ENCODE data around the gene KRT84.

The KRT84 gene

DNA sequence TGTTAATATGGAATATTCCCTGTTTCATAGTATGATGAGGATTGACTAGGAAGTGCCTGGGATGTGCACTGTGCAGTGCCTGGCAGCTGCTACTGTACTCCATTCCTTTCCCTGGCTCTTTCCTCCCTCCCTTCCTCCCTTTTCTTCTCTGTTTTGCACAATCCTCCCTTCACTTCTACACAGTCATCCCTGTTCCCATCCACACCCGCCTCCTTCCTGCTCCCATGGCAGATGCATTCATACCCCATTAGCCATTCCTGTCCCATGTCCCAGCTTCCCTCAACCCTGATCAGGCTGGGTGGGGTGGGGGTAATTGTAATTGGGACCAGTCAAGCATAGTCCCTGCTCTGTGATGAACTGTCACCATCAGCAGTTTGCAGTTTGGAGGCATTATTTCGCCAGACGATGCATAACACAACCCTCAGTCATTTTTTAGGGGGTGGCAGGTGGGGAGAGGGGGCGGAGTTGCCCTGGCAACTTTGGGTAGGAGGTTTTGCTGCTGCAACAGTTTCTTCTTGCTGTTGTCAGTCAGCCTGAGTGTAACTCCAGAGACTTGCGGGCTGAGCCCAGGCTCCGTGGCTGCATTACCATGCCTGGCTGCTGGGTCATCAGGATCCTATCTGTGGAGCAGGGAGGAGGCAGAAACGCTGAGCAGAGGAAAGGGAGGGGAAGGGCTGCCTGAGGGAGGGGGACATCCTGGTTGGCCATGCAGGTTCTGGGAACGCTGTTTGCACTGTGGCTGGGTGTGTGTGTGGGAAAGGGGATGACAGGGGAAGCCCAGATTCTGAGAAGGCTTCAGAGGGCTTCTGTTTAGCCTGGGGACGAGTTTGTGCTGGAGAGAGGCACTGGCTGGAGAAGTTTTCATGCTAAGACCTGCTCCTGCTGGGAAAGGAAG lies 4.1 kb upstream of the KRT84 start:
- no peak overlapping the region for H3K4me3 Mint-ChIP-seq
- DNase-seq, result no peak
- H3K27ac Mint-ChIP-seq, result no peak overlapping the region
- H3K36me3 Mint-ChIP-seq, result no peaks in the 10 kb centered on the region
- no peaks in the 10 kb centered on the region for H3K4me1 Mint-ChIP-seq
- no peaks in the 10 kb centered on the region for H3K9me3 Mint-ChIP-seq
- ATAC-seq (replicated peaks), result no peak
- peaks cover 14% of the 10 kb centered on the region in 2 donors for H3K27me3 Mint-ChIP-seq

- H3K9me3 Mint-ChIP-seq, result no peaks in the 10 kb centered on the region
- H3K4me3 Mint-ChIP-seq, result no peak overlapping the region
- peaks cover 4 to 5% of the 10 kb centered on the region in 2 donors for H3K4me1 Mint-ChIP-seq
- H3K36me3 Mint-ChIP-seq, result no peaks in the 10 kb centered on the region
- DNase-seq (no peak), ATAC-seq (replicated peaks) (no peak)
- no peak overlapping the region for H3K27ac Mint-ChIP-seq
- peaks cover 11% of the 10 kb centered on the region in 2 donors for H3K27me3 Mint-ChIP-seq
Measured at GRCh38 chr12:52387859-52388258, 2.4 kb upstream of the KRT84 start.

DNA sequence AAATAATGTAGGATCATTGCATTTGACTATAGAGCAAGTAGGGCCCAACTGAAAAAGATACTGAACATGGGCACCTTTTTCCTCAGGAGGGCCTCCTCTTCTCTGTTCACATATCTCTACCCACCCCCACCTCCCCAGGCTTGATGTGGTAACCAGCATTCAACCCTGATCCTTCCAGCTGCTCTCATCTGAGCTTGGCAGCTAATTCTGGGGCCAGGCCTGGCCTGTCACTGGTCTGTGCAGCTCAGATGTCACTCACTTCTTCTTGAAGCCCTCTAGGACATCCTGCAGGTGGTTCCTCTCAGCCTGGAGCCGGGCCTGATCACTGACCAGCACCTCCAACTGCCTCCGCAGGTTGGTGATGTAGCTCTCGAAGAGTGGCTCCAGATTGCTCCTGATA lies 2.1 kb downstream of the KRT84 start:
- Mint-ChIP-seq H3K36me3 (no peaks in the 10 kb centered on the region), H3K27ac (no peak overlapping the region), H3K4me3 (no peak overlapping the region), H3K4me1 (peaks cover 9 to 11% of the 10 kb centered on the region in 2 donors), H3K9me3 (no peaks in the 10 kb centered on the region), H3K27me3 (peaks cover 17 to 28% of the 10 kb centered on the region in 2 donors)
- ATAC-seq (replicated peaks) (peak; percentile 15 to 22), DNase-seq (no peak)

DNA sequence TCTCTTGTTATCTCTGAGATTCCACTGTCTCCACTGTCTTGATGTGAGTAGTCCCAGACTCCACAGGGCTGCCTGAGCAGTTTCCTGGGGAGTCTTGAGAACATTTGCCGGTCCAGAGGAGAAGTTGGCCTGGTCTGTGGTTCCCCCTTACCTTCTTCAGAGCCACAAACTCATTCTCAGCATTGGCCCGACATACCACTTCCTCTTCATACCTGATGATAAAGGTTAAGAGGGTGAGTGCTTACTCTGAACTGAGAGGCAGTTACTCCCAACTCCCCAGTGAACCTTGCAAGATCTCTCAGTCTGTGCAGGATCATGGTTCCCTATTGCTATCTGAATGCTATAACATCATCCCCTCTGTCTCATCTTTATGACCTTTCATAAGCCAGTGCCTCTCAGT lies 2.6 kb downstream of the KRT84 start:
- peak; percentile 98 to 99 for ATAC-seq (replicated peaks)
- peak overlapping the region; percentile 56 for H3K27ac Mint-ChIP-seq
- peaks cover 18 to 28% of the 10 kb centered on the region in 2 donors for H3K27me3 Mint-ChIP-seq
- H3K36me3 Mint-ChIP-seq, result no peaks in the 10 kb centered on the region
- H3K4me1 Mint-ChIP-seq, result peaks cover 9 to 11% of the 10 kb centered on the region in 2 donors
- DNase-seq, result peak; percentile 27
- peak overlapping the region in 1 of 2 donors; percentile 18 for H3K4me3 Mint-ChIP-seq
- H3K9me3 Mint-ChIP-seq, result no peaks in the 10 kb centered on the region

DNA sequence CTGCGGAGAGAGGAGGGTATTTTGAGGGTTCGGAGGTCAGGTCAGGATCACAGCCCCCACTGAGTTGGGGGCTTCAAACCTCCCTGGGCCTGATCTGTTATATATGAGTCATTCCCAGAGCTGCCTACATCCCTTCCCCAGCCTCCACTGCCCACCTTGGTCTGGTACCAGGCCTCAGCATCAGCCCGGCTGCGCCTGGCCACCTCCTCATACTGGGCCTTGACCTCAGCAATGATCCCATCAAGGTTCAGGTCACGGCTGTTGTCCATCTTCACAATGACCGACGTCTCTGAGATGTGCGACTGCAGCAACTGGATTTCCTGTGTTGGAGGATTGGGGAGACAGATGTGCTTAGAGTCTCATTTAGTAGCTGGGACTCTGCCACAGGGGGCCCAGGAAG lies 4.2 kb downstream of the KRT84 start:
- Mint-ChIP-seq H3K27me3 (peaks cover 30 to 41% of the 10 kb centered on the region in 2 donors), H3K27ac (no peak overlapping the region), H3K4me3 (no peak overlapping the region), H3K36me3 (no peaks in the 10 kb centered on the region), H3K4me1 (peaks cover 9 to 11% of the 10 kb centered on the region in 2 donors), H3K9me3 (no peaks in the 10 kb centered on the region)
- ATAC-seq (replicated peaks) (no peak), DNase-seq (no peak)

GRCh38 chr12:52380271-52380694 lies 5.2 kb downstream of the KRT84 start:
- Mint-ChIP-seq H3K27ac (no peak overlapping the region), H3K27me3 (peaks cover 31 to 50% of the 10 kb centered on the region in 2 donors), H3K4me3 (no peak overlapping the region), H3K4me1 (peaks cover 9 to 11% of the 10 kb centered on the region in 2 donors), H3K9me3 (no peaks in the 10 kb centered on the region), H3K36me3 (no peaks in the 10 kb centered on the region)
- ATAC-seq (replicated peaks) (no peak), DNase-seq (no peak)

DNA sequence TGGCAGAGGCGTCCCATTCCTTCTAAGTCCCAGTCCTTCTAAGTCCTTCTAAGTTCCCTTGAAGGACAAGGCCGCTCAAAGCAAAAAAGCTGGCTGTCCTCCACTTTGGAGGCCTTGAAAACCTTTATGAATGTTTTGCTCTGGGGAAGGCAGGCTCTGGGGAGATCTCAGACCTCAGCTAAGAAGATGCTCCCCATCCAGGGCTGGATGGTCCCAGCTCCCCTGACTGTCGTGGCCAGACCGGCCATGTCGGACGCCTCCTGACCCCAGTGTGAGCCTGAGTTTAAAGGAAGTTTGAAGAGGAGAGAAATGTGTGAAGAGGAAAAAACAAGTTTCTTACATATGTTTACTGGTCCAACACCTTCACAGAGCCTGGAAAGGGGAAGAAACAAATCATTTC lies 5.9 kb downstream of the KRT84 start:
- Mint-ChIP-seq H3K36me3 (no peaks in the 10 kb centered on the region), H3K4me1 (peaks cover 9 to 11% of the 10 kb centered on the region in 2 donors), H3K4me3 (no peak overlapping the region), H3K27ac (no peak overlapping the region), H3K9me3 (no peaks in the 10 kb centered on the region), H3K27me3 (peaks cover 30 to 50% of the 10 kb centered on the region in 2 donors)
- ATAC-seq (replicated peaks), result no peak
- no peak for DNase-seq

DNA sequence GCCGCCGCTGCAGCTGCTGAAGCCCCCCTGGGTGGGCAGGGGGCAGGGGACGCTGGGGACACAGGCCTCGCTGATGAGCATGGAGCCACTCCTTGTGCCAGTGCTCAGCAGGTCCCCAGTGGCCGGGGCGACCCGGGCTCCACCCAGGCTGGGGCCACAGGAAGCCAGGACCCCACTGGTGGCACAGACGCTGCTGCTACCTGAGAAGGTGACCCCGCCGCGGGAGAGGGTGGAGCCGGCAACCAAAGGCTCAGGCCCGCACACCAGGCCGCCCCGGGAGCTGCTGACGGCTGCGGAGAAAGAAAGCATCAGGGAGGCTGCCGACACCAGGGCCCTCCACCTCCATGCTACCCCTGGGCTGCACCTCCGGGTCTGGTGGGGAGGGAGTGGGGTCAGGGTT lies 7.4 kb downstream of the KRT84 start:
- DNase-seq (no peak), ATAC-seq (replicated peaks) (no peak)
- H3K36me3 Mint-ChIP-seq, result no peaks in the 10 kb centered on the region
- H3K27me3 Mint-ChIP-seq, result peaks cover 30 to 50% of the 10 kb centered on the region in 2 donors
- no peak overlapping the region for H3K4me3 Mint-ChIP-seq
- H3K27ac Mint-ChIP-seq, result no peak overlapping the region
- H3K4me1 Mint-ChIP-seq, result peaks cover 7 to 9% of the 10 kb centered on the region in 2 donors
- peaks cover 0 to 3% of the 10 kb centered on the region in 2 donors for H3K9me3 Mint-ChIP-seq

DNA sequence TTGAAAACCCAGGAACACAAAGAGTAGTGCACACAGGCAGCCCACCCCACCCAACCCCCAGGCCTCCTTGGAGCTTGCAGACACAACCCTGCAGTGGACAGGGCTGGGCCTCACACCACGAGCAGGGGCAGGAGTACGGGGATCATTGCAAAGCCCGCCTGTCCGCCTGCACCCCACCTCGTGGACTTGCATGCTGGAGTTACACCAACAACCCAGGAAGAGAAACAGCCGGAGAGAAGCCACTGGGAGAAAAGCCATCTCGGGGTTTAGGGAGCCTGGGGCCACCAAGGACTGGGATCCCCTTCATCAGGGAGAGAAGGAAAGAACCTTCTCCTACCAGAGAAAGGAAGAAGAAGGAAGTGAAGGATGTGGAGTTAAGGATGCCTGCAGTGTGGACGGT lies 8.2 kb downstream of the KRT84 start:
- peaks cover 0 to 3% of the 10 kb centered on the region in 2 donors for H3K9me3 Mint-ChIP-seq
- H3K27me3 Mint-ChIP-seq, result peaks cover 31 to 44% of the 10 kb centered on the region in 2 donors
- no peak overlapping the region for H3K4me3 Mint-ChIP-seq
- ATAC-seq (replicated peaks) (no peak), DNase-seq (no peak)
- peaks cover 0 to under 1% of the 10 kb centered on the region in 2 donors for H3K4me1 Mint-ChIP-seq
- no peak overlapping the region for H3K27ac Mint-ChIP-seq
- no peaks in the 10 kb centered on the region for H3K36me3 Mint-ChIP-seq

DNA sequence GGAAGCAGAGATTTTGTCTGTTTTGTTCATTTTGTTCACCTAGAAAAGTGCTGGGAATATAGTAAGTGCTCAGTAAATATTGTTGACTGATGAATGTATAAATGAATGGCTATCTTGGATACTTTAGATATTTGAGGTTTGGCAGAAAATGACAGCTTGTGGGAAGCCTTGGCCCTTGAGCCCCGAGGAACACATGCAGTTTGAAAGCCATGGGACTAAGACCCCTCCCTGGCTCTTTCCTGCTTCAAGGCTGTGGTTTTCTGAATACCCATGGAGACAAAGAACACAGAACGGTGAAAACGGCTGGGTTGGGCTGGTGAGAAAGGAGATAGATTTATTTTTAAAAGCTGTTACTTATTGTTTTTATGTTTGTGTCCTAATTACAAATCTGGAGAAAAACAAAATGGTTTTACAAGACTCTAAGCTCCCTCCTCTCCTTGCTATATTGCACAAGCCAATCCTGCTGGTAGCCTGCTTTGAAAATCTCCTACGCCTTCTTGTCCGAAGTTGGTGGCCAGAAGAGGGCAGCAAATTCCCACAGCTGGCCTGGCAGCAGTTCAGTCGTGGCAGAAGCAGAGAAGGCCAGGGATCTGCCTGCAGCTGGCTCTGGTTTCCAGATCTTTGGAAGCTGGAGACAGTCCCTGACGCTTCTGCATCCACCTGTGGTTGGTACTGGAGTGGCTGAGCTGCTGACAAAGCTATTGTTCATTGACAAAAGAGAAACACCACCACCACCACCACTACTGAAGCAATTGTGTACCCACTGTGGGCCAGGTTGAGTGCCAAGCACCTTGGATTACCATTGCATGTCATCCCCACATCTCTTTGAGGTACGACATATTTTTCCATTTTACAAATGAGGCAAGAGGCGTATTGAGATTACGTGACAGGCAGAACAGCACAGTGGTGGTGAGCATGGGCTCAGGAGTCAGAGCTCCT lies 13.0 kb downstream of the KRT84 start:
- ATAC-seq (replicated peaks), result peak; percentile 85 to 86
- Mint-ChIP-seq H3K4me1 (no peaks in the 10 kb centered on the region), H3K27ac (no peak overlapping the region)

DNA sequence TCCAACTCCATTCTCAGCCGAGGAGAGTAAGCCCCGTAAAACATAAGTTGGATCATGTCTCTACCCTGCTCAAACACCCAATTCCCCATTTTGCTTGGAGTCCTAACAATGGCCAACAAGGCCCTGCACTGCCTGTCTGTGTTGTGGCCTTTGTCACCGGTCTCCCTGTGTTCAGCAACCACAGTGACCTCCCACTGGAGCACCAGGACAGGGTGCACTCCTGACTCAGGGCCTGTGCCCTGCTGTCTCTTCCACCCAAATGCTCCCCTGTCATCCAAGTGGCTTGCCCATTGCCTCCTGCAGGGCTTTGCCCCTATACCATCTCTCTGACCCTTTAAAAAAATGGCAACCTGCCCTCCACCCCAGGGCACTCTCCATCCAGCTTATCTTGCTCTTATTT lies 13.7 kb downstream of the KRT84 start:
- Mint-ChIP-seq H3K36me3 (no peaks in the 10 kb centered on the region), H3K27me3 (peaks cover 25 to 37% of the 10 kb centered on the region in 2 donors), H3K4me1 (no peaks in the 10 kb centered on the region), H3K9me3 (peaks cover 0 to 3% of the 10 kb centered on the region in 2 donors), H3K4me3 (no peak overlapping the region), H3K27ac (no peak overlapping the region)
- DNase-seq (no peak), ATAC-seq (replicated peaks) (no peak)

More for the DNA sequence above, 13.0 kb downstream of the KRT84 start:
- peak; percentile 40 for DNase-seq
- Mint-ChIP-seq H3K9me3 (peaks cover 0 to 3% of the 10 kb centered on the region in 2 donors), H3K4me3 (no peak overlapping the region), H3K27me3 (peaks cover 29 to 43% of the 10 kb centered on the region in 2 donors), H3K36me3 (no peaks in the 10 kb centered on the region)

DNA sequence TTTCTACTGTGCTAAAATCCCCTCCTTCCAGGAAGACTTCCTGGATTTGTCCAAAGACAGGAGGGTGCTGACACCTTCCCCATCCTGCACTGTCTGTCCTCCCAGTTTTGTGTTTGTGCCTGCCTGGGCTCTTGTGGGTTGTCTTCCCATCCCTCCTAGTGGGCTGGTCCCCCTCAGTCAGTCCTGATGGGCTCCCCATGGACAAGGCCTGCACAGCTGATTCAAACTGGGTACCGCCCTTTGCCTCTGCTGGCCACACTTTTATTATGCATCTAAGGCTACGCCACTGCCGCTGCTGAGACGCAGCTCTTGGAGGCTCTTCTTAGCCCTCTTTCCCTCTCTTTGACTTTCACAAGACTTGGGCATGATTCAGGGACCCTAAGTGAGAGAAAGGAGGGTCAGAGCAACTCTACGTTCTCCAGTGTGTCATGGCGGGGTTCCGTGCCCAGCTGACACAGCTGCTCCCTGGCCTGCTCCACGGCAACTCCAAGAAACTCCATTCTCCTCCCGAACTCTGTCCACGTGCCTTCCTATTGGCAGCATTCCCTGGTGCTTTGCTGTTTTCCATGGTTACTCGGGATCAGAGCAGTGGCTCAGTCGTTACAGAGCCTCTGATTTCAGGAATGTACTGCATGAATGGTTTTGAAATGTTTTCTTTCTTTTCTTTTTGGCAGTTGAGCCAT lies 14.4 kb downstream of the KRT84 start:
- Mint-ChIP-seq H3K4me1 (peaks cover 0 to 1% of the 10 kb centered on the region in 2 donors), H3K4me3 (no peak overlapping the region), H3K27ac (no peak overlapping the region), H3K9me3 (peaks cover 0 to 3% of the 10 kb centered on the region in 2 donors), H3K27me3 (peaks cover 25 to 32% of the 10 kb centered on the region in 2 donors), H3K36me3 (no peaks in the 10 kb centered on the region)
- no peak for DNase-seq
- ATAC-seq (replicated peaks), result no peak

DNA sequence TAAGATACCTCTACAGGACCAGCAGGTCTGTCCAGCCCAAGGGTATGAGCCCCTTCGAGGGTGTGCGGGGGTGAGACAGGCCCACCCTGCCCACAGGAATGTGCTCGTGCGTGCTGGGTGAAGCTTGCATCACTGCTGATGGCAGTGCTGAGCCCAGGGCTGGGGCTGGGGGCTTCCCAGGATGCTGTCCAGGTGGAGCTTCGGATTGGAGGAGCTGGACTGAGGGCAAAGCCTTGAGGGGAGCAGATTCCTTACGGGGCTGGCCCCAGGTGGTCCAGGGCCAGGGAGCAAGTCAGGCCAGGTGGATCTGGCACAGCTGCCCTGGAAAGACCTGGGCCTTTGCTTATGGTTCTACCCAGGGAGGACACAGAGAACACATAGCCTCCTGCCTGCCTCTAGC lies 15.6 kb downstream of the KRT84 start:
- peaks cover 23 to 25% of the 10 kb centered on the region in 2 donors for H3K27me3 Mint-ChIP-seq
- DNase-seq (no peak), ATAC-seq (replicated peaks) (no peak)
- H3K9me3 Mint-ChIP-seq, result peaks cover 0 to 3% of the 10 kb centered on the region in 2 donors
- no peak overlapping the region for H3K4me3 Mint-ChIP-seq
- no peaks in the 10 kb centered on the region for H3K36me3 Mint-ChIP-seq
- H3K4me1 Mint-ChIP-seq, result peaks cover 0 to 5% of the 10 kb centered on the region in 2 donors
- H3K27ac Mint-ChIP-seq, result no peak overlapping the region

DNA sequence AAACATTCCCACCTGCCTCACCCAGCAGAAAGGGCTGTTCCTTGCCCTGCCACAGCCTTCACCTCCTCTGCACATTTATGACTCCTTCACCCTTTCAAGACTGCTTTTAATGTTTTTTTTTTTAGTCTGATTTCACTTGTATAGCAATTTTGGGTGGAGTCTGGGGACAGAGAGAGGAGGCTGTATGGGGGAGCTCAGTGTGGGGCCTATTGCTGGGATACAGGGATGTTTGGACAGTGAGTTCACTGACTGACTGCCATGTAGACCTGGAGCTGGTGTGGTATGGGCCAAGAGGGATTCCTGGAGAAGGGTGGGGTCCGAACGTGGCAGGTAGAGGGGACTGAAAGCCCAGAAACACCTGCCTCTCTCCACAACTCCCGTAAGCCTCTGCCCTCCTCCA lies 16.2 kb downstream of the KRT84 start:
- DNase-seq, result no peak
- Mint-ChIP-seq H3K9me3 (peaks cover 0 to 2% of the 10 kb centered on the region in 2 donors), H3K27me3 (peaks cover 23 to 29% of the 10 kb centered on the region in 2 donors), H3K4me3 (no peak overlapping the region), H3K4me1 (peaks cover 0 to 6% of the 10 kb centered on the region in 2 donors), H3K36me3 (no peaks in the 10 kb centered on the region), H3K27ac (no peak overlapping the region)
- no peak for ATAC-seq (replicated peaks)

All from stimulated activated naive B cell treated with anti-CD40 and anti-IgM and Interleukin-4, amounts not matched to agents 10 μg/mL and 1 μg/mL and 100 μg/mL, for 72 hours (primary cell).